SK-N-SH treated with all-trans-retinoic acid at 6 μM for 48 hours (cell line): ENCODE measurements around the gene TCFL5.

Source experiments
- ATAC-seq: fragments of 200-7000 bp; cut with Tn5 transposase; 3 replicates; pipeline ENCODE4 v1.9.1; 2020; ENCODE audit warnings: mild to moderate bottlenecking, moderate library complexity
- ARNTL ChIP-seq: fragments of 450-650 bp; formaldehyde crosslinking; IDR thresholded peaks from 2 replicates; pipeline ENCODE4 v1.5.0; 2020; ENCODE audit warnings: low read depth, mild to moderate bottlenecking, moderate library complexity, borderline replicate concordance
- BACH2 ChIP-seq: fragments of 250-450 bp; sonication (Bioruptor Pico); IDR thresholded peaks from 2 replicates; pipeline ENCODE4 v1.9.0; 2021; ENCODE audit warnings: mild to moderate bottlenecking, borderline replicate concordance
- CREB5 ChIP-seq: fragments of 250-450 bp; sonication (Bioruptor Pico); IDR thresholded peaks from 2 replicates; pipeline ENCODE4 v1.5.1; 2020; ENCODE audit warnings: low read depth, mild to moderate bottlenecking, moderate library complexity
- CSDC2 ChIP-seq: fragments of 250-450 bp; sonication (Bioruptor Pico); IDR thresholded peaks from 2 replicates; pipeline ENCODE4 v1.5.0; 2020; ENCODE audit warnings: mild to moderate bottlenecking, moderate library complexity
- CSRNP3 ChIP-seq: fragments of 250-450 bp; sonication (Bioruptor Pico); IDR thresholded peaks from 2 replicates; pipeline ENCODE4 v1.5.1; 2021; ENCODE audit warnings: mild to moderate bottlenecking, moderate library complexity
- ESRRG ChIP-seq: fragments of 250-450 bp; sonication (Bioruptor Pico); IDR thresholded peaks from 2 replicates; pipeline ENCODE4 v1.6.1; 2021; ENCODE audit warnings: mild to moderate bottlenecking
- GLIS3 ChIP-seq: fragments of 250-450 bp; sonication (Bioruptor Pico); IDR thresholded peaks from 2 replicates; pipeline ENCODE4 v1.5.0; 2020; ENCODE audit warnings: mild to moderate bottlenecking, moderate library complexity
- ISL1 ChIP-seq: fragments of 250-450 bp; sonication (Bioruptor Pico); IDR thresholded peaks from 2 replicates; pipeline ENCODE4 v2.1.2; 2022; ENCODE audit warnings: mild to moderate bottlenecking, moderate library complexity
- OSR1 ChIP-seq: fragments of 250-450 bp; sonication (Bioruptor Pico); IDR thresholded peaks from 2 replicates; pipeline ENCODE4 v1.8.0; 2022; ENCODE audit warnings: moderate library complexity, mild to moderate bottlenecking, inconsistent platforms
- PATZ1 ChIP-seq: fragments of 250-450 bp; sonication (Bioruptor Pico); IDR thresholded peaks from 2 replicates; pipeline ENCODE4 v1.8.0; 2020; ENCODE audit warnings: mild to moderate bottlenecking, moderate library complexity, borderline replicate concordance
- PPARA ChIP-seq: fragments of 250-450 bp; sonication (Bioruptor Pico); IDR thresholded peaks from 2 replicates; pipeline ENCODE4 v1.5.0; 2020; ENCODE audit warnings: mild to moderate bottlenecking, borderline replicate concordance
- RARB ChIP-seq: fragments of 250-450 bp; sonication (Bioruptor Pico); IDR thresholded peaks from 2 replicates; pipeline ENCODE4 v1.8.0; 2021; ENCODE audit warnings: mild to moderate bottlenecking, moderate library complexity
- SNAI2 ChIP-seq: fragments of 250-450 bp; sonication (Bioruptor Pico); IDR thresholded peaks from 2 replicates; pipeline ENCODE4 v1.5.0; 2020; ENCODE audit warnings: mild to moderate bottlenecking, moderate library complexity
- TCF4 ChIP-seq: fragments of 250-450 bp; sonication (Bioruptor Pico); IDR thresholded peaks from 2 replicates; pipeline ENCODE4 v1.8.0; 2021; ENCODE audit warnings: mild to moderate bottlenecking, moderate library complexity, borderline replicate concordance
- TOX ChIP-seq: fragments of 250-450 bp; sonication (Bioruptor Pico); IDR thresholded peaks from 2 replicates; pipeline ENCODE4 v1.8.0; 2021; ENCODE audit warnings: mild to moderate bottlenecking, moderate library complexity, borderline replicate concordance
- TSHZ2 ChIP-seq: fragments of 250-450 bp; sonication (Bioruptor Pico); IDR thresholded peaks from 2 replicates; pipeline ENCODE4 v1.5.0; 2020; ENCODE audit warnings: mild to moderate bottlenecking, moderate library complexity
- ZC3H10 ChIP-seq: fragments of 250-450 bp; sonication (Bioruptor Pico); IDR thresholded peaks from 2 replicates; pipeline ENCODE4 v1.5.1; 2021; ENCODE audit warnings: mild to moderate bottlenecking, moderate library complexity
- ZFP3 ChIP-seq: fragments of 250-450 bp; sonication (Bioruptor Pico); IDR thresholded peaks from 2 replicates; pipeline ENCODE4 v1.5.0; 2020; ENCODE audit warnings: mild to moderate bottlenecking, moderate library complexity
- ZFP30 ChIP-seq: fragments of 450-650 bp; formaldehyde crosslinking; IDR thresholded peaks from 2 replicates; pipeline ENCODE4 v1.5.0; 2022; ENCODE audit warnings: mild to moderate bottlenecking, moderate library complexity
- ZNF565 ChIP-seq: fragments of 450-650 bp; formaldehyde crosslinking; conservative IDR thresholded peaks from 2 replicates; pipeline ENCODE4 v1.5.0; 2020; ENCODE audit warnings: low read depth, mild to moderate bottlenecking, moderate library complexity
- ZNF70 ChIP-seq: fragments of 450-650 bp; formaldehyde crosslinking; IDR thresholded peaks from 2 replicates; pipeline ENCODE4 v1.5.0; 2020; ENCODE audit warnings: mild to moderate bottlenecking, moderate library complexity
- ZNF8 ChIP-seq: fragments of 450-650 bp; formaldehyde crosslinking; IDR thresholded peaks from 2 replicates; pipeline ENCODE4 v1.5.0; 2020; ENCODE audit warnings: mild to moderate bottlenecking, moderate library complexity
- TF ChIP-seq, protein P1 (sequence below): fragments of 250-450 bp; sonication (Bioruptor Pico); IDR thresholded peaks from 2 replicates; pipeline ENCODE4 v1.8.0; 2021; ENCODE audit warnings: low read depth, mild to moderate bottlenecking, moderate library complexity, borderline replicate concordance

Gene TCFL5

DNA sequence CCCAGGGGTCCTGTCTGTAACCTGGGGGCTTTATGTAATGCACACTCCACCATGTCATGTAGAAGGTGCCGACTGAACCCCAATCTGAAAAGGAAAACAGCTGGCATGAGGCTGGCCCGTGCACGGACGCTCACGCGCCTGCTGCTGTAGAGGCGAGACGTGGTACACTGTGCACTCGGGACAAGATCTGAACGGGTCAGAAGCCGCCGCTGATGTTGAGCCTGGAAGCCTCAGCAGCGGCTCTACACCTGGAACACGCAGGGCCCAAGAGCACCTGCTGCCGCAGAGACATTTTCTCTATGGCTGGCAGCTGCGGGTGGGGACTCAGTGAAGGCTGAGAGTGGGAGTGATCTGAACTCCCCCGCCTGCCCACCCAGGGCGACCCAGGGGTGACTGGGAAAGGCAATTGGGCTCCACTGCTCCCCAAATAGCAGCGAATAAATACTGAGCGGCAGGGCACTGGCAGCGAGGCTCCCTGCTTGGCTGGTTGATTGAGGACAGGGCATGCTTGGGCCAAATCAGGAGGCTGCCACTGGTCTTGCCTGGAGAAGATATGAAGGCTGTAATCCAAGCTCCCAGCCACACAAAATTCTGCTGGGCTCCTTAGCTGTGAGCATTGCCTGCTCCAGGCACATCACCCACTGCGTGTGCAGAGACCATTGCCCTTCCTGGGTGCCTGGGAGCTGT lies 59.5 kb downstream of the TCFL5 start:
- TF ChIP-seq CREB5 (no peak), ZNF565 (no peak), ISL1 (CRISPR knock-in tag) (no peak), BACH2 (no peak), ZNF8 (CRISPR knock-in tag) (no peak), ZFP30 (CRISPR knock-in tag) (no peak), CSRNP3 (CRISPR knock-in tag) (no peak), GLIS3 (CRISPR knock-in tag) (no peak), OSR1 (CRISPR knock-in tag) (no peak), ARNTL (CRISPR knock-in tag) (no peak)
- TF ChIP-seq, protein P1, sequence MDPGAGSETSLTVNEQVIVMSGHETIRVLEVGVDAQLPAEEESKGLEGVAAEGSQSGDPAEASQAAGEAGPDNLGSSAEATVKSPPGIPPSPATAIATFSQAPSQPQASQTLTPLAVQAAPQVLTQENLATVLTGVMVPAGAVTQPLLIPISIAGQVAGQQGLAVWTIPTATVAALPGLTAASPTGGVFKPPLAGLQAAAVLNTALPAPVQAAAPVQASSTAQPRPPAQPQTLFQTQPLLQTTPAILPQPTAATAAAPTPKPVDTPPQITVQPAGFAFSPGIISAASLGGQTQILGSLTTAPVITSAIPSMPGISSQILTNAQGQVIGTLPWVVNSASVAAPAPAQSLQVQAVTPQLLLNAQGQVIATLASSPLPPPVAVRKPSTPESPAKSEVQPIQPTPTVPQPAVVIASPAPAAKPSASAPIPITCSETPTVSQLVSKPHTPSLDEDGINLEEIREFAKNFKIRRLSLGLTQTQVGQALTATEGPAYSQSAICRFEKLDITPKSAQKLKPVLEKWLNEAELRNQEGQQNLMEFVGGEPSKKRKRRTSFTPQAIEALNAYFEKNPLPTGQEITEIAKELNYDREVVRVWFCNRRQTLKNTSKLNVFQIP (CRISPR knock-in tag) = no peak
- peak; percentile 7; the same call in 1 of the 3 replicates for ATAC-seq

DNA sequence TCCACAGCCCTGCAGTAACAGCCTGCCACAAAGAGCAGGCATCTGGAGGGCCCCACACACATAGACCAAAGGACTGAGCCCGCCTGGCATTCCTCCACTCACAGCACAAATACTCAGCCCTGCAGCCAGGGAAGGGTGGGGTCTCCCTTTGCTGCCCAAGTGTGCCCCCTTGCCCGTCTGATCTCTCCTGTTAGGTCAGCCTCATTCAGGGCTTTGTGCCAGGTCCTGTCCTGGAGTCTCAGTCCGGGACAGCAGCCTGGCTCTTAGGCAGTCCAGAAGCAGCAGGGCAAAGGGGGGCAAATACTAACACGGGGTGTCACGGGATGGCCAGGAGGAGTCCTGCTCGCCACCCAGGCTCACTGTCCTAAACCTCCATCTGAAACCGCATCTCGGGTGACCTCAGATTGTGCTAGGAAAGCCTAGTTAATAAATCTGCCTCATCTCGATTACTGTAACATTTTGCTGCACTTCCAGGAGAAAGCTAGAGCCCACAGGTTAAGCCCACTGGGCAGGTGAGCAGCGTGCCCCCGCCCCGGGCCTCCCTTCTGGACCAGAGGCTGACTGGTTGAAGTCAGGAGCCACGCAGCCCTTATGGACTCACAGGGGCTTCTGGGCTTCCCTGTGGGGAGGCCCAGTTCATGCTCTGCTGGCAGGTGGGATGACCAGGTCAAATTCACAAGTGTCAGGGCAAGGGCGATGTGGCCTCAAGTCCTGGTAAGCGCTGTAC lies 60.2 kb downstream of the TCFL5 start:
- TF ChIP-seq TCF4 (CRISPR knock-in tag) (no peak), BACH2 (no peak), SNAI2 (CRISPR knock-in tag) (no peak), ZC3H10 (CRISPR knock-in tag) (no peak), TSHZ2 (no peak), RARB (CRISPR knock-in tag) (no peak), CSDC2 (CRISPR knock-in tag) (no peak), ZNF565 (no peak), ZFP3 (CRISPR knock-in tag) (no peak), TOX (CRISPR knock-in tag) (no peak)
- no peak for ATAC-seq

DNA sequence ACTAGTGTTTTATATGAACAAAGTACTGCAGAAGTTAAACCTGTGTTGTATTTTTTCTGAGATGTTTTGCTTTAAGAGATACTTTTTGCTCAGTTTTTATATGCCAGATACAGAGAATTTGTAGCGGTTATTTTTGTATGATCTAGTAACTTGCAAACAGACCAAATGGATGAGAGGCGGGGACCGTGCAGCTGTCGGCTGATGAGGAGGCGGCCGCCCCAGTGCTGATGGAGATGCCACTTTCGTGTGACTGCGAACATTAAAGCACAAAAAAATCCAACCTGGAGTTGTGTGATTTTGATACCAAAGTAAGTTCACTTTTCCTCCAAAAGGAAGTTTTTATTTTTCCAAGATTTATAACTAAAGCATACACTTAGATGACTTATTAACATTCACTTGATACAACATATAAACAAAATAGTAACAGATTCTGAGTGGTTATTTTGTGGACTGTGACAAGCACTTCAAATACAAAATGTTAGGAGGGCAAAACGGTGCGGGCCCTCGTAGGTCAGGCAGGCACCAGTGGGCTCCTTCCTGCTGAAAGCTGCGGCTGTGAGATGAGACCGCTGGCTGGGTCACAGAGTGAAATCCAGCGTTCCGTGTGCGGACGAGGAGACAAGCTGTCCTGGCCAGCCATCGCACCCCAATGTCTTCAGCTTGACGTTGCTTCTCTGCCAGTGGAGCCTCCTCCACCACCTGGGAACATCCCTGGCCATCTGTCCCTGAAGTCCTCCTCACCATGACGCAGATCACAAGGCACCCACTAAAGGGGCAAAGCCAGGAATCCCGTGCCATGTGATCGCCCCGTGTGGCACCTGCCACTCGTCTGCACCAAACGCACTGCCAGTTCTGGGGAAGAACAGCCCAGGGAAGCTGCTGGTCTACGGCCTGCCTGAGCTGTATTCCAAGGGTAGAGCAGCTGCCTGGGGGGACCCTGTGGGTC lies 61.0 kb downstream of the TCFL5 start:
- ATAC-seq = no peak
- TF ChIP-seq TSHZ2 (no peak), BACH2 (no peak), PPARA (CRISPR knock-in tag) (no peak), ZC3H10 (CRISPR knock-in tag) (no peak), ZNF565 (no peak), TCF4 (CRISPR knock-in tag) (no peak), ISL1 (CRISPR knock-in tag) (no peak), ZNF70 (no peak), ZFP30 (CRISPR knock-in tag) (no peak), PATZ1 (CRISPR knock-in tag) (no peak), ESRRG (CRISPR knock-in tag) (no peak)
